ENCODE results near the gene POU2AF1. TPM values are rescaled to one million over a fixed set of nuclear protein-coding genes. Genes with fewer than 3 reads are reported as not detected.

Gene POU2AF1
- total RNA-seq: not detected in 2 replicates

GRCh38 chr11:111378861-111379601 is at the start of gene POU2AF1:
TSS of gene POU2AF1 (minus strand) at chr11:111379275. CDS start at chr11:111379177, 98 bp downstream.

Small RNA genes within 50 kb of the gene (small RNA-seq; reads per million reads assigned to genes)
- gene MIR4491 (ENCODE audit: low replicate concordance) (not detected), gene RNU2-60P (ENCODE audit: low replicate concordance) (2.0 reads per million, percentile 68 among the genes with 10 or more reads in this experiment)

Other genes with a start within 250 kb of the POU2AF1 start
- not detected in 2 replicates for gene POU2AF2, start 133.6 kb downstream of the POU2AF1 start, total RNA-seq
- 0.14 TPM in 1 of 2 replicates, not detected in the other for gene POU2AF3, start 80.7 kb downstream of the POU2AF1 start, total RNA-seq
- not detected in 2 replicates for gene BTG4, start 133.1 kb upstream of the POU2AF1 start, total RNA-seq
- not detected in 2 replicates for gene HOATZ, start 135.5 kb upstream of the POU2AF1 start, total RNA-seq
- gene LAYN, start 161.4 kb upstream of the POU2AF1 start, total RNA-seq: 9.6 and 21.9 TPM in 2 replicates
- 6.8 and 12.6 TPM in 2 replicates for gene SIK2, start 223.2 kb upstream of the POU2AF1 start, total RNA-seq